ENCODE data around the gene MTMR2. TPM values are rescaled to one million over a fixed set of nuclear protein-coding genes. Genes with fewer than 3 reads are reported as not detected.
"Not testable (repeated sequence)": the region's sequence is repeated elsewhere in the genome, so short reads cannot be mapped to it uniquely, and the experiment has no call there.

The MTMR2 gene
- total RNA-seq, 1 donor from 2014 or later, result 34.6 TPM

DNA sequence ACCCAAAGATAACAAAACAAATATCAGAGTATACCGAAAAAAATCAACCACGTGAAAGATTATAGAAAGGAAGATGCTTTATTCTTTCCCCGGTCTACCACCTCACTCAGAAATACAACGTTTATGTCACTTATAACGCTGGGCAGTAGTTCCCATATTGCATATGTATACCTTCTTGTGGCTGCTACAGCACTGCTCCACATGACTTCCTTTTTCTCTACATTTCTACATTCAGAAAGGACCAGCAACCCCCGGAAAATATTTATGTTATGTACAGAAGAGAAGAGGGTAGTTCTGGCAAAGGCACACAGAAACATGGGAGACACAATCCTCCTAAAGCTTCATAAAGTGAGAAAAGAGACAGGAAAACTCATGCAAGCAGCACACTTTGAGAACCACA lies 56.8 kb downstream of the MTMR2 start:
- no peaks in the 10 kb centered on the region for H3K27me3 Mint-ChIP-seq (ENCODE audit: low read depth)
- TF ChIP-seq, protein P1, sequence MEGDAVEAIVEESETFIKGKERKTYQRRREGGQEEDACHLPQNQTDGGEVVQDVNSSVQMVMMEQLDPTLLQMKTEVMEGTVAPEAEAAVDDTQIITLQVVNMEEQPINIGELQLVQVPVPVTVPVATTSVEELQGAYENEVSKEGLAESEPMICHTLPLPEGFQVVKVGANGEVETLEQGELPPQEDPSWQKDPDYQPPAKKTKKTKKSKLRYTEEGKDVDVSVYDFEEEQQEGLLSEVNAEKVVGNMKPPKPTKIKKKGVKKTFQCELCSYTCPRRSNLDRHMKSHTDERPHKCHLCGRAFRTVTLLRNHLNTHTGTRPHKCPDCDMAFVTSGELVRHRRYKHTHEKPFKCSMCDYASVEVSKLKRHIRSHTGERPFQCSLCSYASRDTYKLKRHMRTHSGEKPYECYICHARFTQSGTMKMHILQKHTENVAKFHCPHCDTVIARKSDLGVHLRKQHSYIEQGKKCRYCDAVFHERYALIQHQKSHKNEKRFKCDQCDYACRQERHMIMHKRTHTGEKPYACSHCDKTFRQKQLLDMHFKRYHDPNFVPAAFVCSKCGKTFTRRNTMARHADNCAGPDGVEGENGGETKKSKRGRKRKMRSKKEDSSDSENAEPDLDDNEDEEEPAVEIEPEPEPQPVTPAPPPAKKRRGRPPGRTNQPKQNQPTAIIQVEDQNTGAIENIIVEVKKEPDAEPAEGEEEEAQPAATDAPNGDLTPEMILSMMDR (IDR thresholded peaks at IDR 0.05; ENCODE audit: unreplicated experiment), result no peak
- DNase-seq (ENCODE audit: low spot score in 2 of 2, unreplicated experiment in 2 of 2), result no peak
- no peak overlapping the region for H3K27ac Mint-ChIP-seq
- H3K4me3 Mint-ChIP-seq, result no peak overlapping the region
- H3K9me3 Mint-ChIP-seq, result no peaks in the 10 kb centered on the region
- H3K36me3 Mint-ChIP-seq, result peaks cover 6% of the 10 kb centered on the region
- no peaks in the 10 kb centered on the region for H3K4me1 Mint-ChIP-seq

DNA sequence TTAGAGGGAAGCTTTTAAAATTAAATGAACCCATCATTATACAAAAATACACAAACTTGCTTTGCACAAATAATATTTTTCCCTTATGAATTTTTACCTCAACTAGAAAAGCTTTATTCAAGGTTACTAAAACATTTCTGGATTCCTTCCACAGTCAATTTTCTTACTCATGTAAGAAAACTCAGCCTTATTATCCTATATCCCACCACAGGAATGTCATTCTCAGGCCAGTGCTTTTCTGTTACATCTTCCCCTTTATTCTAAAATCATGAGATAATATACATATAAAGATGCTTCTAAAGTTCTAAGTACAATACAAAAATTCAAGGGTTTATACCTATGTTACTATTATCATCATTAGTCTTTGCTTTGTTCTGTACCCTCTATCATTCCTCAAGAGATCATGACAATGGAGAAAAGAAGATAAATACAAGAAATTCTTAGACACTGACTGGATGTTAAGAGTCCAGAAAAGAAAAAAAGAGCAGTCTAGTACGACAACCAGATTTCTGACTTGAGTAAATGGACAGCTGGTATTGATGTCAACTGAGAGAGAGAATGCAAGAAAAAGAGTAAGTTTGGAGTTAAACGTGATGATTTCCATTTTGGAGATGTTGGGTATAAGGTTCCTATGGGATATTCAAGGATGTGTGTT lies 60.3 kb downstream of the MTMR2 start:
- no peak overlapping the region for H3K27ac Mint-ChIP-seq
- peaks cover 14% of the 10 kb centered on the region for H3K36me3 Mint-ChIP-seq
- DNase-seq (ENCODE audit: low spot score in 2 of 2, unreplicated experiment in 2 of 2), result no peak
- no peaks in the 10 kb centered on the region for H3K9me3 Mint-ChIP-seq
- no peaks in the 10 kb centered on the region for H3K27me3 Mint-ChIP-seq (ENCODE audit: low read depth)
- TF ChIP-seq, protein P1 (IDR thresholded peaks at IDR 0.05; ENCODE audit: unreplicated experiment), result no peak
- no peak overlapping the region for H3K4me3 Mint-ChIP-seq
- no peaks in the 10 kb centered on the region for H3K4me1 Mint-ChIP-seq

DNA sequence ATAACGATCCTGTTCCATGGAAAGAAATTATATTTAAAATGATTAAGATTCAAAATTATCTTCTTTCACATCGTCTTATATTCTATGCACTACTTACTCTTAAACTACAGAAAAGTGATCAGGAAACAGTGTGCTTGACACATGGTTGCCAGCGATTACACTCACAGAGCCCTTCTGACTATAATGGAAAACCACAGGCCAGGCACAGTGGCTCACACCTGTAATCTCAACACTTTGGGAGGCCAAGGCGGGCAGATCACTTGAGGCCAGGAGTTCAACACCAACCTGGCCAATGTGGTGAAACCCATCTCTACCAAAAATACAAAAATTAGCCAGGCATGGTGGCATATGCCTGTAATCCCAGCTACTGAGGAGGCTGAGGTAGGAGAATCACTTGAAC lies 63.9 kb downstream of the MTMR2 start:
- H3K36me3 Mint-ChIP-seq, result peaks cover 28% of the 10 kb centered on the region
- H3K27ac Mint-ChIP-seq; H3K27me3 Mint-ChIP-seq (ENCODE audit: low read depth); DNase-seq (ENCODE audit: low spot score in 2 of 2, unreplicated experiment in 2 of 2); H3K9me3 Mint-ChIP-seq; H3K4me3 Mint-ChIP-seq; H3K4me1 Mint-ChIP-seq: not testable (repeated sequence)

DNA sequence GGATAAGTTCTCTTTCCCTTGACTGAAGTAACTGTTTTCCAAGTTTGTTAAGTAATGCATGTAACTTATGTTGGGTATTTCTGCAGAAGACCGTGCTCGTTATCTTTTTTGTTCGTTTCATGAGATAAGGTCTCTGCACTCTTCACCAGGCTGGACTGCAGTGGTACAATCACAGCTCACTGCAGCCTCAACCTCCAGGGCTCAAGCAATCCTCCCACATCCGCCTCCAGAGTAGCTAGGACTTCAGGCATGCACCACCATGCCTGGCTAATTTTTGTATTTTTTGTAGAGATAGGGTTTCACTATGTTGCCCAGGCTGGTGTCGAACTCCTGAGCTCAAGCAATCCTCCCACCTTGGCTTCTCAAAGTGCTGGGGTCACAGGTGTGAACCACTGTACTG lies 69.5 kb downstream of the MTMR2 start:
- H3K27ac Mint-ChIP-seq; DNase-seq (ENCODE audit: low spot score in 2 of 2, unreplicated experiment in 2 of 2); H3K9me3 Mint-ChIP-seq; H3K27me3 Mint-ChIP-seq (ENCODE audit: low read depth); H3K4me1 Mint-ChIP-seq; H3K4me3 Mint-ChIP-seq: not testable (repeated sequence)
- H3K36me3 Mint-ChIP-seq, result peaks cover 26% of the 10 kb centered on the region

DNA sequence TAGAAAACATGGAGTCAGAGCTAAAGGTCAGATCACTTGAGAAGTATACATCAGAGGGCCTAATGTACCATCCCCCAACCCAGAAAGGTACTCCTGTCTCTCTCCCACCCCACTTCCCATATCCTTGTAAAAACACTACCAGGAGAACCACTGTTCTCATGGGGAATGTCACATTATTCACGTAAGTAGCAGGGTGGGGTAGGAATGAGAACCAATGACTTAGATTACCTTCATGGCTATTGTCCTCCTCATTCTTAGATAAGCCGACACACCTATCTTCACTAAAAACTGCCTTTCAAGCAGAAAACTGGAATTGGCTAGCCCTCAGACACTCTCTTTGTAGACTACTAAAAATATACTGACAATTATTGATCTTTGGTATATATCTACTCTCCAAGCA lies 70.0 kb downstream of the MTMR2 start:
- TF ChIP-seq, protein P1 (IDR thresholded peaks at IDR 0.05; ENCODE audit: unreplicated experiment), result no peak
- Mint-ChIP-seq H3K4me1 (no peaks in the 10 kb centered on the region), H3K27ac (no peak overlapping the region), H3K36me3 (peaks cover 26% of the 10 kb centered on the region), H3K9me3 (no peaks in the 10 kb centered on the region), H3K4me3 (no peak overlapping the region), H3K27me3 (ENCODE audit: low read depth) (no peaks in the 10 kb centered on the region)
- DNase-seq (ENCODE audit: low spot score in 2 of 2, unreplicated experiment in 2 of 2), result no peak

DNA sequence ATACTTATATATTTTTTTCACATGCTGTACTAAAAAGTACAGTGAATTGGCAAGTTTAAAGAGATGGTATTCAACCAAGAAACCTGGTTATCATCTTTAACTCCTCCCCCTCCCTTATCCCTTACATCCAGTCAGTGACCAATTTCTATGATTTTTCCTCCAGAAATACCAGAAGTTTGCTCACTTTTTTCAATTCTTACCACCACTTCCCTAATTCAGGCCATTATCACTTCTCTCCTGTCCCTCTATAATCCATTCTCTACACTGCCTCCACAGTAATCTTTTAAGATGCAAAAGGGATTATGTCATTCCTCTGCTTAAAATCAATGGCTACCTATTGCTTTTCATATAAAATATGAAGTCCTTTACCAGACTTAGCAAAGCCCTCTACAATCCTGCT lies 70.8 kb downstream of the MTMR2 start:
- Mint-ChIP-seq H3K4me1 (no peaks in the 10 kb centered on the region), H3K4me3 (no peak overlapping the region), H3K27me3 (ENCODE audit: low read depth) (no peaks in the 10 kb centered on the region), H3K27ac (no peak overlapping the region), H3K9me3 (no peaks in the 10 kb centered on the region), H3K36me3 (peaks cover 25% of the 10 kb centered on the region)
- TF ChIP-seq, protein P1 (IDR thresholded peaks at IDR 0.05; ENCODE audit: unreplicated experiment), result no peak
- no peak for DNase-seq (ENCODE audit: low spot score in 2 of 2, unreplicated experiment in 2 of 2)

DNA sequence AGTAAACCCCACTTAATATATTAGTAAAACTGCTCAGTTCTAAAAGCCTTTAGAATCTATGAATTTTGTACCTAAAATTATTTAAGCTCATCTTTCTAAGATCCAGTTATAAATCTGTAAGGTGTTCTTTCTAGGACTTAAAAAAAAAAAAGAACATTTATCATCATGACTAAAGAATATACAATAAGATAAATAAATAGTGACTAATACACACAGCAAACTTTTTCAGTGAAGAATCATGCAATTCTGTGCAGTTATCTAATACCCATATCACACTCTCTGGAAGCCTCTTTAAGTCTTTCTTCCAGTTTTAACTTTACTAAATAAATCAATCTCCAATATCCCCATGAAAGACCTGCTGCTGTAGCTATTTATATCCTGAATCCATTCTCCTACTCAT lies 73.8 kb downstream of the MTMR2 start:
- H3K27ac Mint-ChIP-seq, result no peak overlapping the region
- DNase-seq (ENCODE audit: low spot score in 2 of 2, unreplicated experiment in 2 of 2), result no peak
- no peaks in the 10 kb centered on the region for H3K9me3 Mint-ChIP-seq
- H3K27me3 Mint-ChIP-seq (ENCODE audit: low read depth), result no peaks in the 10 kb centered on the region
- no peaks in the 10 kb centered on the region for H3K4me1 Mint-ChIP-seq
- H3K36me3 Mint-ChIP-seq, result peaks cover 17% of the 10 kb centered on the region
- TF ChIP-seq, protein P1 (IDR thresholded peaks at IDR 0.05; ENCODE audit: unreplicated experiment), result no peak
- H3K4me3 Mint-ChIP-seq, result no peak overlapping the region
